RPMI7951 (cell line): ENCODE data around the gene ZNF718. TPM values are rescaled to one million over a fixed set of nuclear protein-coding genes. Genes with fewer than 3 reads are reported as not detected.
"Not testable (repeated sequence)": the region's sequence is repeated elsewhere in the genome, so short reads cannot be mapped to it uniquely, and the experiment has no call there.

Experiments used
- DNase-seq: peaks from one replicate; pipeline ENCODE4 v3.0.0-alpha.2; 2012; ENCODE audit warnings: low read depth
- total RNA-seq: library from RNA; depleted of rRNA; stranded (reverse); fragments of >200 nt; shearing (Covaris generic); gene quantifications from 2 replicates; pipeline ENCODE4 v1.2.3, GENCODE V29; 2014

The ZNF718 gene
- total RNA-seq, 1 experiment from 2014 or later: 3.6 TPM

DNA sequence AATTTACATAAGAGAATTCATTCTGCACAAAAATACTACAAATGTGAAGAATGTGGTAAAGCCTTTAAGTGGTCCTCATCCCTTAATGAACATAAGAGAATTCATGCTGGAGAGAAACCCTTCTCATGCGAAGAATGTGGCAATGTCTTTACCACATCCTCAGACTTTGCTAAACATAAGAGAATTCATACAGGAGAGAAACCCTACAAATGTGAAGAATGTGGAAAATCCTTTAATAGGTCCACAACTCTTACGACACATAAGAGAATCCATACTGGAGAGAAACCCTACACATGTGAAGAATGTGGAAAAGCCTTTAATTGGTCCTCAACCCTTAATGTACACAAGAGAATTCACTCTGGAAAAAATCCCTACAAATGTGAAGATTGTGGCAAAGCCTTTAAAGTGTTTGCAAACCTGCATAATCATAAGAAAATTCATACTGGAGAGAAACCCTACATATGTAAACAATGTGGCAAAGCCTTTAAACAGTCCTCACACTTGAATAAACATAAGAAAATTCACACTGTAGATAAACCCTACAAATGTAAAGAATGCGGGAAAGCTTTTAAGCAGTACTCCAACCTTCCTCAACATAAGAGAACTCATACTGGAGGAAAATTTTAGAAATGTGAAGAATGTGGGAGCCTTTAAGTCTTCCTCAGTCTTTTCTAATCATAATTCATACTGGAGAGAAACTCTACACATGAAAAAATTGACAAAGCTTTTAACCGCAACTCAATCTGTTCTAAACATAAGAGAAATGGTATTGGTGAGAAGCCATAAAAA is 37.4 kb downstream of the ZNF718 start:
- DNase-seq: no peak

DNA sequence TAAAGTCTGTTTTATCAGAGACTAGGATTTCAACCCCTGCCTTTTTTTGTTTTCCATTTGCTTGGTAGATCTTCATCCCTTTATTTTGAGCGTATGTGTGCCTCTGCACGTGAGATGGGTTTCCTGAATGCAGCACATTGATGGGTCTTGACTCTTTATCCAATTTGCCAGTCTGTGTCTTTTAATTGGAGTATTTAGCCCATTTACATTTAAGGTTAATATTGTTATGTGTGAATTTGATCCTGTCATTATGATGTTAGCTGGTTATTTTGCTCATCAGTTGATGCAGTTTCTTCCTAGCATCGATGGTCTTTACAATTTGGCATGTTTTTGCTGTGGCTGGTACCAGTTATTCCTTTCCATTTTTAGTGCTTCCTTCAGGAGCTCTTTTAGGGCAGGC is 45.3 kb downstream of the ZNF718 start:
- not testable (repeated sequence) for DNase-seq

DNA sequence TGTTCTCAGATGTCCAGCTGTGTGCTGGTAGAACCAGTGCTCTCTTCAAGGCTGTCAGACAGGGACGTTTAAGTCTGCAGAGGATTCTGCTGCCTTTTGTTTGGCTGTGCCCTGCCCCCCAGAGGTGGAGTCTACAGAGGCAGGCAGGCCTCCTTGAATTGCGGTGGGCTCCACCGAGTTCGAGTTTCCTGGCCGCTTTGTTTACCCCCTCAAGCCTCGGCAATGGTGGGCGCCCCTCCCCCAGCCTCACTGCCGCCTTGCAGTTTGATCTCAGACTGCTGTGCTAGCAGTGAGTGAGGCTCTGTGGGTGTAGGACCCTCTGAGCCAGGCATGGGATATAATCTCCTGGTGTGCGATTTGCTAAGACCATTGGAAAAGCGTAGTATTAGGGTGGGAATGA is 47.0 kb downstream of the ZNF718 start:
- not testable (repeated sequence) for DNase-seq

DNA sequence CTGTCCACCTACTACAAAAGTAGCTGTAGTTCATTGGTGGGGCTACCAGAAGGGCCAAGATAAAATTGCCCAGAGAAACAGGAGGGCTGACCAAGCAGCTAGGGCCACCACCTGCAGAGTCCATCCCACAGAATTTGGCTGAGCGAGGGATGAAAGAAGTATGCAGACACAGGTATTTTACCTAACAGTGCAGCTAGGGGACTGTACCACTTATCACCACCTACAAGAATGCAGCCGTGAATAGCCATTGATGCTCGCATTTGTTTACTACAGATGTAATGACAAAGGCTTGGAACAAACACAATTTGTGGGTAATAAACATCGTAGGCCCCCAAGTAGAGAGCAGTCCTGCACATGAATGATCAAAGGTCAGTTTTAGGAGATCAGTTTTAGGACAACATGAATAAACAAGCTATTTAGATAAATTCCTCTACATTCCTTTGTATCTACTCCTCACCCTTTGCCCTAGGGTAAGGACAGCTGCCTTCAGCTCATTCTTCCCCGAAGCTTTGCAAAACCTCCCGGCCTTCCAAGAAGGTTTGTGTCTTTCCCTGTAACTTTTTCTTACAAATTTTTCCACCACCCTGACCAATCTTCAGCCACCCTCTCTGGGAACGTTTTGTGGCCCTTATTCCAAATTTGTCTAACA is 49.5 kb downstream of the ZNF718 start:
- DNase-seq: no peak

DNA sequence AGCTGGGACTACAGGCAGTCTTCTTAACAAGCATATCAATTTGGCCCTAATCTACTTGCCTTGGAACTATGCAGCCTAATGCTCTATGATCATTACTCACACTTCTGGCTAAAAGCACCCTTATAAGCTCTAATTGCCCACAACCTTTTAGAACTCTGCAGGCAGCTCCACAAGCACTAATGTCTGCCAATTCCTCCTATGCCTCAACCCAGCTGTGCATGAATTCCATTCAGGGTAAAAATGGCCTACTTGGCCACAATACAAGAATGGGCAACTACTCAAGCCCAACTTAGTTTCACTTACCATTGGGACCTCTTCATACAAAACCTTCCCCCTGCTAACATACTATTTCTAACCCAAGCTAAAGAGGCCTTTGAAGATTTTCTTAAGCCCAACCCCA is 51.7 kb downstream of the ZNF718 start:
- no peak for DNase-seq

DNA sequence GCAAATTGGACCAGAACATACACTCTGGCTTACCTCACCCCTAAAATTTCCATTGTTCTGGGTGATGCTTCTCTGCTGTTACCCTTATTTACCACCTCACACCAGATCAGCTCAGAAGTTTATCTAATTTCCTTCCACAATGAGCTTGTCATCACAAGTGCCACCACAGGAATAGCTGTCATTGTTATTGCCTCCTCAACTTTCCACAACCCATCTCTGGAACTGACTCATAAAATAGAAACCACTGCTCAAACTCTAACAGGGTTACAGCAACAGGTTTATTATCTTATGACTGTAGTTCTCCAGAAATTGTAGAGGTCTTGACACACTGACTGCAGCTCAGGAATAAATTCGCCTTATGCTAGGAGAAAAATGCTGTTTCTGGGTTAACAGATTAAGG is 52.7 kb downstream of the ZNF718 start:
- no peak for DNase-seq

DNA sequence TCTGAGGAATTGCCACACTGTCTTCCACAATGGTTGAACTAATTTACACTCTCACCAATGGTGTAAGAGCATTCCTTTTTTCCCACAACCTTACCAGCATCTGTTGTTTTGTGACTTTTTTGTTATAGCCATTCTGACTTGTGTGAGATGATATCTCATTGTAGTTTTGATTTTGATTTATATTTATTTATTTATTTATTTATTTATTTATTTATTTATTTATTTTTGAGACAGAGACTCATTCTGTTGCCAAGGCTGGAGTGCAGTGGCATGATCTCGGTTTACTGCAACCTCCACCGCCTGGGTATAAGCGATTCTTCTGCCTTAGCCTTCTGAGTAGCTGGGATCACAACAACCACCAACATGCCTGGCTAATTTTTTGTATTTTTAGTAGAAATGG is 57.9 kb downstream of the ZNF718 start:
- not testable (repeated sequence) for DNase-seq

DNA sequence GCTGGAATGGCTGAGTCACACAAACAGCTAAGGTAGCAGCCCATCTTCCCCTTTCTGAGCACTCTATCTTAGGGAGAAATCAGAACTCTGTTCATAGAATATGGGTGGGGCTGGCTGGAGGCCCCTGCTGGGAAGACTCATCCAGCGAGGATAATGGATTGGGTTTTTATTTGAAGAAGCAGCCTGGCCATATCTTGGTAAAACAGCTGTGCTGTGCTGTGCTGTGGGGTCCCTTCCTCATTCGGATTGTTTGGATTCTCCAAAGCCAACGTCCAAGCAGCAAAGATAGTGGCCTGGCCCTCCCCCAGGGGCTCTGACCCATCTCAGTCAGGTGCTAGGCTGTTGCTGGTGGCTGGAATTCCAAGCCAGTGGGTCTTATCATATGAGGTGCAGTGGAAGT is 63.8 kb downstream of the ZNF718 start:
- no peak for DNase-seq

DNA sequence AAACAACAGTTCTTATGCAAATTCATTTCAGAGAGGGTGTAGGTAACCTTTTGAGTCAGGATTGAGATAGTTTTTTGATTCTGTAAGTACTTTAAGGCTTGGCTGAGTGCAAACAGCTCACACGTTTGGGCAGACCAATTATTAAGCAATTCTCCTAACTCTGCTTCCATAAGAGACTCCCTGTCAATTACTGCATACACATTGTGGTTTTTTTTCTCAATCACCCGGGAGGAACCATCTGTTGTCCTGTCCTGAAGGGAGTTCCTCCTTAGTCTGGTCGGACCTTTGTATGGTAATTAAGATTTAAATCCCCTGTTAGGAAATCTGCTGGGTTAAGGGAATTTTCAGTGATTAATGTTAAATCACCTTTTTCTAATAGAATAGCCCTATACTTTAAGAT is 70.9 kb downstream of the ZNF718 start:
- not testable (repeated sequence) for DNase-seq

DNA sequence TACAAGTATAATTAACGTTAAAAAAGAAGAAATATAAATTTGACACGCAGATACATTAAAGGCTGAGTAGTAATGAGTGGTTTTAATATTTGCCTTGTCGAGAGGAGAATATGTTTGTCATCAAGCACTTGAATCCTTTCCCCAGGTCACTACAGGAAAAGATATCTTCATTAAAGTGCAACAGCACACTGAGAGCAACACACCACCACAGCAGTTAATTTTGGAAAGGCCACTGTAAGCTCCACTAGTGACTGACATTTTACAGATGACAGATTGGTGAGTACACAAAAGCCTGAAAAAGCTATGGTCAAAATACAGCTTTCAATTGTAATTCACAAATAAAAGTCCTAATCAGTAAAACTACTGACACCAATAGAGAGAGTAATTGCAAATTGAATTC is 76.6 kb downstream of the ZNF718 start:
- no peak for DNase-seq

DNA sequence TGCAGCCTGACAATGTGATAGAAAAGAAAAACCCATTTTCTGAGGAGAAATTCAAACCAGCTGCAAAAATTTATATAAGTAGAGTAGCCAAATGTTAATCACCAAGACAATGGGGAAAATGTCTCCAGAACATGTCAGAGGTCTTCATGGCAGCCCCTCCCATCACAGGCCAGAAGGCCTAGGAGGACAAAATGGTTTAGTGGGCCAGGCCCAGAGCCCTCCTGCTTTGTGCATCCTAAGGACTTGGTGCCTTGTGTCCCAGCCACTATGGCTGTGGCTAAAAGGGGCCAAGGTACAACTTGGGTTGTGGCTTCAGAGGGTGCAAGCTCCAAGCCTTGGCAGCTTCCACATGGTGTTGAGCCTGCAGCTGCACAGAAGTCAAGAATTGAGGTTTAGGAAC is 78.5 kb downstream of the ZNF718 start:
- DNase-seq: not testable (repeated sequence)

DNA sequence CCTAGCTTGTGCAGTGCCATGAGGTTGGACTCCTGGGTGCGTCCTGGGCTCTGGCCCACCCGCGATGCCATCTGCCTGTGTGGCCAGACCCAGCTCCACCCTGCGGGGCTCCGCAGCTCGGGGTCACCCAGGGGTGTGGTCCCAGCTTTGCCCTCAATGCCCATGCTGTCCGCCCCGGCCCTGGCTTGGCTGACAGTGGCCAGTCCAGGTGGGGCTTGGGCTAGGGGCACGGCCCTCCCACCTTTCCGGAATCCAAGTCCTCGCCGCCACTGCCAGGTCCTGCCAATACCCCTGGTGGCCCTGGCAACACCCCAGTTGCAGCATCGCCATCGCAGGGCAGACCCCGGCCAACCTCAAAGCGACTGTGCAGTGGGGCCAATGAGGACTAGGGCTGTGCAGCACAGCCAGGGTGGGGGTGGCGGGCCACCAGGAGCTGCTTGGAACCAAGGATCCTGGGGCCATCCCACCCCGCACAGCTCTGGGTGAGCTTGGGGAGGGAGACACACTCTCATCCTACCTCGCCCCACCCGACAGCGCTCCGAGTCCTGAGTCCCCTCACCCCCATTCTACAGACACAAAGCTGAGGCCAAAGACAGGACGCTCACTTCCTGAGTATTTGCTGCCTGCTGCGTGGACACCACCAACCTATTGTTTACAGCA is 80.9 kb downstream of the ZNF718 start:
- no peak for DNase-seq

DNA sequence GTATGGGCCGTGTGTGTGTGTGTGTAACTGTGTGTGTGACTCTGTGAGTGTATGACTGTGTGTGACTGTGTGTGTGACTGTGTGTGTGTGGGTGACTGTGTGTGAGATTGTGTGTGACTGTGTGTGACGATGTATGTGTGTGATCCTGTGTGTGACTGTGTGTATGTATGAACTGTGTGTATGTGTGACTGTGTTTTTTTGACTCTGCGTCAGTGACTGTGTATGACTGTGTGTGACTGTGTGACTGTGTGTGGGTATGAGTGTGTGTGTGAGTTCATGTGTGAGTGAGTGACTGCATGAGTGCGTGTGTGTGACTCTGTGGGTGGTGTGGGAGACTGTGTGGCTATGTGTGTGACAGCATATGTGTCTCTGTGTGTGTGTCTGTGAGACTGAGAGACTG is 81.8 kb downstream of the ZNF718 start:
- DNase-seq: no peak

DNA sequence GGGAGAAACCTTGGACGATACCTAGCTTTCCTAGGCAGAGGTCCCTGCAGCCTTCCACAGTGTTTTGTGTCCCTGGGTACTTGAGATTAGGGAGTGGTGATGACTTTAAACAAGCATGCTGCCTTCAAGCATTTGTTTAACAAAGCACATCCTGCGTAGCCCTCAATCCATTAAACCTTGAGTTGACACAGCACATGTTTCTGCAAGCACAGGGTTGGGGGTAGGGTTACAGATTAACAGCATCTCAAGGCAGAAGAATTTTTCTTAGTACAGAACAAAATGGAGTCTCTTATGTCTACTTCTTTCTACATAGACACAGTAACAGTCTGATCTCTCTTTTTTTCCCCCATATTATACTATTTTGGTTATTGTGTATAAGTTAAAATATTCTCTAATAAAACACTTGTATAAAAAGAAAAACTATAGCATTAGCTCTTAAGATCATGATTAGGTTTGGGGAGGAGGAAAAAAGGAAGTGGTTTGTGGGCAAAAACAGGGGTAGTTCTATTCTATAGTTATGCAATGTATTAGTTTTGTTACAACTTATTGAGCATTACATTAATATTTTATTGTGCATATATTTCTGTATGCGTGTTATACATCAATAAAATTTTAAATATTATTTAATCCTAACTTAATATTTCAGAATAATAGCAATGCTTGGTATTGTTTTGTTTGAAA is 84.3 kb downstream of the ZNF718 start:
- DNase-seq: not testable (repeated sequence)

DNA sequence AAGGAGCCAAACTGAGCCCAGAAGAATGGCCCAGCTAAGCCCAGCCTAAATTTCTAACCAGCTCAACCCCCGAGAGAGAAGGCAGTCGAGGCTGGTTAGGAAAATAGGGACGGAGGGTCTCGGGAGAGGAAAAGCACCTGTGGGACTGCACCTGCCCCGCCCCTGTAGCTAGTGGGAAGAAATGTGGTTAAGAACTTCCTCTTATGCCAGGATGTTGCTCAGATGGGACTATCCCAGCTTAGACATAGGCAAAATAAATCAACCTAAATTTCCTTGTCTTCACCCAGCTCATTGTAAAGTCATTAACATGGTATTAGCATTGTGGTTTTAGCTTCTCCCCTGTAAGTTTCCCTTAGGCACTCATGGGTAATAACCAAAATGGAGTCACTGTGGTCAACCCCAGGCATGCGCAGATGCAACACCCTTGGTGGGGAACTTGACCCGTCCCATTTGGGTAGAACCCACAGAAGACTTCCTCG is 86.8 kb downstream of the ZNF718 start:
- DNase-seq: no peak

DNA sequence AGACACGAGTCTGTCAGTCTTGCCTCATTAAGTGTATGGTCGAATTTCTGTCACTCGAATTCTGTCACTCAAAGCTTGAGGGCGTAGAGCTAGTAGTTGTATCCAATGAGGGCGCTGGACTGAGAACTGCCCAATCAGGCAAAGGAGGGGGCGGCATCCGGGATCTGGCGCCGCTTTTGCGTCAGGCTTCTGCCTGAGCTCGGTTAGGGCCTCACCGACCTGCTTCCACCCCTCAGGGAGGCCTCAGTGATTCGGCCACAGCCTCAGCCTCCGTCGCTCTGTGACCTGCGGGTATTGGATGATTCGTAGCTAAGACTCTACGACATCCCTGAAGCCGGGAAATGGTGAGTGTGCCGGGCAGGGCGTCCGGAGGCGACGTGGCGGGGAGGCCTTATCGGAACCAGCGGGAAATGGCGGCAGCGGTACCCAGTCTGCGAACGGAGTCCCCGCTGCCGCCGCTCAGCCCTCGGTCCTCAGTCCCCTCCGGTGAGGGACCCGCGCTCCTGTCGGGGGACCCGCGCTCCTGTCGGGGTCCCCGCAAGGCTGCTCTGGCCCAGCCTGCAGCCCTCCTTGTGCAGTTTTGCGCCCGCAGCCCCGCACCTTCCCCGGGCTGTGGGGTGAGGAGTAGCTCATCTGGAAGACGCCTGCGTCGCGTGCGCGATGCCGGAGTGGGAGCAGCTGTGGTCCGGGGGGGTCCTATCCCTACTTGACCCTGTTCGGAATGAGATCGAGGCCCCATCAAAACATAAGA is 88.3 kb downstream of the ZNF718 start:
- DNase-seq: peak; percentile 44

DNA sequence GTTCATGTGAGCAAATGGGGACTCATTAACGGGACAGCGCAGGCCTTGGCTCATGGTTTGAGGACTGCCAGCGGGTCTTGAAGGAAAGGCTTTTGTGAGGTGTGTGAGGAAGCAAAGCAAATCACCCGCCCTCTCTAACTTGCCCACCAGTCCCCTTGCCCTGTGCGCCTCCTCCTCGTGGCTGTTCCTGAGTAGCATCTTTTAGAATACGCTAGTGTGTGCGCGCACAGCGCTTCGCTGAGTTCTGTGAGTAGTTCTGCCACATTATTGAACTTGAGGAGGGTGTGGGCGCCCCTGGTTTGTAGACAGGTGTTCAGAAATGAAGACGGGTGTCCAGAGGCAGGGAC is 88.9 kb downstream of the ZNF718 start:
- DNase-seq: not testable (repeated sequence)
